GM12892 (cell line): ENCODE measurements around the gene PKDCC.

Experiments used
- POLR2A ChIP-seq: IDR thresholded peaks from 2 replicates; pipeline ENCODE4 v1.6.1; 2011; ENCODE audit warnings: low read depth, low read length, control low read depth
- POLR2AphosphoS5 ChIP-seq: IDR thresholded peaks from 2 replicates; pipeline ENCODE4 v1.6.1; 2011; ENCODE audit warnings: low read depth, low read length, control low read depth
- TAF1 ChIP-seq: IDR thresholded peaks from 2 replicates; pipeline ENCODE4 v1.6.1; 2011; ENCODE audit warnings: low read depth, mild to moderate bottlenecking, control low read depth, low read length, borderline replicate concordance

DNA sequence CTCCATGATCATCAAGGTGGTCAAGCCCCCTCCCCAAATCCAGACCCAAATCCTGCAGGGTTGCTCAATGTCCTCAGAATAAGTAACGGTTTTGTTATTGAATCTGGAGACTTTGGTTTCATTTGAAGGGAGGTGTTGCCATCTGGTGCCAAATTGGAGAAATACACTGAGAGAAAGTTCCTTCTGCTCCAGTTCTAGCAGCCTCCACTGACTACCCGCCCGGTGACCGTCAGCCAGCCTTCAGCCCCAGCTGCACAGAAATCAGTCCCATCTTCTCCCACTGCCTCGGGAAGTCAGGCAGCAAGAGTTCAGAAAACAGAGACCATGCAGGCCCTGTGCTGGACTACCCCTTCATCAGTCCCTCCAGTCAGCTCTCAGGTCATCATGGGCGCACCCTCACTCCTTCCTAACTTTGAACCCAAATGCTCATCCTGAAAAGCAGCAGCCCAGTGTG, 38.7 kb downstream of the PKDCC start:
- TF ChIP-seq POLR2A (no peak), TAF1 (no peak), POLR2AphosphoS5 (no peak)
